H4 (cell line): ENCODE results near the gene TOMM40. TPM values are rescaled to one million over a fixed set of nuclear protein-coding genes. Genes with fewer than 3 reads are reported as not detected.
A peak's percentile ranks its signal among the peaks of the same experiment; 100 is the strongest.
"Not testable (repeated sequence)": the region's sequence is repeated elsewhere in the genome, so short reads cannot be mapped to it uniquely, and the experiment has no call there.

ENCODE experiments used
- DNase-seq: peaks from one replicate; pipeline ENCODE4 v3.0.0-alpha.2; 2015; ENCODE audit warnings: low spot score
- total RNA-seq: library from RNA; depleted of rRNA; stranded (reverse); fragments of >200 nt; shearing (Covaris generic); gene quantifications from 2 replicates; pipeline ENCODE4 v1.2.3, GENCODE V29; 2014

TOMM40 gene
- total RNA-seq, 1 experiment from 2014 or later, result 59.0 TPM

DNA sequence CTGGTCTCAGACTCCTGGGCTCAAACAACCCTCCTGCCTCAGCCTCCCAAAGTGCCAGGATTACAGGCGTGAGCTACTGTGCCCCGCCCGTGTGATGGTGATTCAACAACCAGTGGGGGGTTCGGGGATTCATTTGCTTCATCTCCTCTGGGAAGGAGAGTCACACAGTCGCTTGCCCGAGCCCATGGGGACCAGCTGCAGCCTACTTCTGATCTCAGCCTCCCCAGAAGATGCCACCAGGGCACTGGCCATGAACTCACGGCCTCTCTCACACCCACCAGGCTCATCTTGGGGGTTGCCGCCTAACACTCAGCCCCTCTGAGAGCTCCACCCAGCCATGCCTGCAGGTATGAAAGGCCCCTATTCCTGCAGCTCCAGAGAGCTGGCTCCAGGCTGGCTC is 6.8 kb downstream of the TOMM40 start:
- DNase-seq, result no peak

DNA sequence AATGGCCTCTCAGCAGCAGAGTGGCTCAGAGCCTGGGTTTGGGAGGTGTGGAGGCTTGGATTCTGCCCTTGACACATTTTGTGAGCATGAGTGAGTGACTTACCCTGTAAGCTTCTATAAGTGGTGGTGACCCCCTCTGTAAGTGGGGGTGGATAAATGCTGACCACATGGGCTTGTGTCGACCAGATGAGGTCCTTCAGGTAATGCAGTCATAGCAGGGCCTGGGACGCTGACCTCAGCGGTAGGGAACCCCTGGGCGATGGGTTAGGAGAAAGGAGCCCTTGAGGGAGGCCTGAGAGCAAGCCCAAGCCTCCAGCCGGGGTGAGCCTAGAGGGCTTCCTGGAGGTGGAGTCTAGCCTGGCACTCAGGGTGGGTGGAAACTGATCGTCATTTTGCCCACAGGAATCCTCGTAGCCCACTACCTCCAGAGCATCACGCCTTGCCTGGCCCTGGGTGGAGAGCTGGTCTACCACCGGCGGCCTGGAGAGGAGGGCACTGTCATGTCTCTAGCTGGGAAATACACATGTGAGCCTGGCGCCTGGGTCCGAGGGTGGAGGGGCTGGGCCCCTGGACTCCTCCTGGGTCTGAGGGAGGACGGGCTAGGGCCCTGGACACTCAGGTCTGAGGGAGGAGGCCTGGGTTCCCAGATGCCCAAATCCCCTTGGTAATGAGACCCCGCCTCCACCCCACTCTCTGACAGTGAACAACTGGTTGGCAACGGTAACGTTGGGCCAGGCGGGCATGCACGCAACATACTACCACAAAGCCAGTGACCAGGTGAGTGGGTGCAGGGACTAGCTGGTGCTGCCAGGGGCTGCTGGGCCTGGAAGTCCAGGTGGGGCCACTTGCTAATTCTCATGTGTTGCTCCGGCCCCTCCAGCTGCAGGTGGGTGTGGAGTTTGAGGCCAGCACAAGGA is 9.5 kb downstream of the TOMM40 start:
- DNase-seq, result no peak

DNA sequence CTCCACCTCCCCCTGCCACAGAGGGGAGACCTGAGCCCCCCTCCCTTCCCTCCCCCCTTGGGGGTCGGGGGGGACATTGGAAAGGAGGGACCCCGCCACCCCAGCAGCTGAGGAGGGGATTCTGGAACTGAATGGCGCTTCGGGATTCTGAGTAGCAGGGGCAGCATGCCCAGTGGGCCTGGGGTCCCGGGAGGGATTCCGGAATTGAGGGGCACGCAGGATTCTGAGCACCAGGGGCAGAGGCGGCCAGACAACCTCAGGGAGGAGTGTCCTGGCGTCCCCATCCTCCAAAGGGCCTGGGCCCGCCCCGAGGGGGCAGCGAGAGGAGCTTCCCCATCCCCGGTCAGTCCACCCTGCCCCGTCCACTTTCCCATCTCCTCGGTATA is 12.2 kb downstream of the TOMM40 start:
- no peak for DNase-seq

DNA sequence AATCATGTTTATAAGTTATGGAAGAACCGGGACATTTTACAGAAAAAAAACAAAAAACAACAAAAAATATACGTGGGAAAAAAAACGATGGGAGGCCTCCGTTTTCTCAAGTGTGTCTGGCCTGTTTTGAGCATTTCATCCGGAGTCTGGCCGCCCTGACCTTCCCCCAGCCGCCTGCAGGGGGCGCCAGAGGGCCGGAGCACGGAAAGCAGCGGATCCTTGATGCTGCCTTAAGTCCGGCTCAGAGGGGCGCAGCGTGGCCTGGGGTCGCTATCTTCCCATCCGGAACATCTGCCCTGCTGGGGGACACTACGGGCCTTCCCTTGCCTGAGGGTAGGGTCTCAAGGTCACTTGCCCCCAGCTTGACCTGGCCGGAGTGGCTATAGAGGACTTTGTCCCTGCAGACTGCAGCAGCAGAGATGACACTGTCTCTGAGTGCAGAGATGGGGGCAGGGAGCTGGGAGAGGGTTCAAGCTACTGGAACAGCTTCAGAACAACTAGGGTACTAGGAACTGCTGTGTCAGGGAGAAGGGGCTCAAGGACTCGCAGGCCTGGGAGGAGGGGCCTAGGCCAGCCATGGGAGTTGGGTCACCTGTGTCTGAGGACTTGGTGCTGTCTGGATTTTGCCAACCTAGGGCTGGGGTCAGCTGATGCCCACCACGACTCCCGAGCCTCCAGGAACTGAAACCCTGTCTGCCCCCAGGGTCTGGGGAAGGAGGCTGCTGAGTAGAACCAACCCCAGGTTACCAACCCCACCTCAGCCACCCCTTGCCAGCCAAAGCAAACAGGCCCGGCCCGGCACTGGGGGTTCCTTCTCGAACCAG is 12.8 kb downstream of the TOMM40 start:
- DNase-seq, result no peak

DNA sequence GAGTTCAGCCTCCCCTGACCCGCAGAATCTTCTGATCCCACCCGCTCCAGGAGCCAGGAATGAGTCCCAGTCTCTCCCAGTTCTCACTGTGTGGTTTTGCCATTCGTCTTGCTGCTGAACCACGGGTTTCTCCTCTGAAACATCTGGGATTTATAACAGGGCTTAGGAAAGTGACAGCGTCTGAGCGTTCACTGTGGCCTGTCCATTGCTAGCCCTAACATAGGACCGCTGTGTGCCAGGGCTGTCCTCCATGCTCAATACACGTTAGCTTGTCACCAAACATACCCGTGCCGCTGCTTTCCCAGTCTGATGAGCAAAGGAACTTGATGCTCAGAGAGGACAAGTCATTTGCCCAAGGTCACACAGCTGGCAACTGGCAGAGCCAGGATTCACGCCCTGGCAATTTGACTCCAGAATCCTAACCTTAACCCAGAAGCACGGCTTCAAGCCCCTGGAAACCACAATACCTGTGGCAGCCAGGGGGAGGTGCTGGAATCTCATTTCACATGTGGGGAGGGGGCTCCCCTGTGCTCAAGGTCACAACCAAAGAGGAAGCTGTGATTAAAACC is 13.5 kb downstream of the TOMM40 start:
- no peak for DNase-seq

DNA sequence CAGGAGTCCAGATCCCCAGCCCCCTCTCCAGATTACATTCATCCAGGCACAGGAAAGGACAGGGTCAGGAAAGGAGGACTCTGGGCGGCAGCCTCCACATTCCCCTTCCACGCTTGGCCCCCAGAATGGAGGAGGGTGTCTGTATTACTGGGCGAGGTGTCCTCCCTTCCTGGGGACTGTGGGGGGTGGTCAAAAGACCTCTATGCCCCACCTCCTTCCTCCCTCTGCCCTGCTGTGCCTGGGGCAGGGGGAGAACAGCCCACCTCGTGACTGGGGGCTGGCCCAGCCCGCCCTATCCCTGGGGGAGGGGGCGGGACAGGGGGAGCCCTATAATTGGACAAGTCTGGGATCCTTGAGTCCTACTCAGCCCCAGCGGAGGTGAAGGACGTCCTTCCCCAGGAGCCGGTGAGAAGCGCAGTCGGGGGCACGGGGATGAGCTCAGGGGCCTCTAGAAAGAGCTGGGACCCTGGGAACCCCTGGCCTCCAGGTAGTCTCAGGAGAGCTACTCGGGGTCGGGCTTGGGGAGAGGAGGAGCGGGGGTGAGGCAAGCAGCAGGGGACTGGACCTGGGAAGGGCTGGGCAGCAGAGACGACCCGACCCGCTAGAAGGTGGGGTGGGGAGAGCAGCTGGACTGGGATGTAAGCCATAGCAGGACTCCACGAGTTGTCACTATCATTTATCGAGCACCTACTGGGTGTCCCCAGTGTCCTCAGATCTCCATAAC is 14.5 kb downstream of the TOMM40 start, which contains the start of gene APOE:
Gene APOE, plus strand, starts transcription at position 360 of the 724 bp plus-strand sequence. CDS start 829 bp downstream, outside the sequence.
- no peak for DNase-seq

DNA sequence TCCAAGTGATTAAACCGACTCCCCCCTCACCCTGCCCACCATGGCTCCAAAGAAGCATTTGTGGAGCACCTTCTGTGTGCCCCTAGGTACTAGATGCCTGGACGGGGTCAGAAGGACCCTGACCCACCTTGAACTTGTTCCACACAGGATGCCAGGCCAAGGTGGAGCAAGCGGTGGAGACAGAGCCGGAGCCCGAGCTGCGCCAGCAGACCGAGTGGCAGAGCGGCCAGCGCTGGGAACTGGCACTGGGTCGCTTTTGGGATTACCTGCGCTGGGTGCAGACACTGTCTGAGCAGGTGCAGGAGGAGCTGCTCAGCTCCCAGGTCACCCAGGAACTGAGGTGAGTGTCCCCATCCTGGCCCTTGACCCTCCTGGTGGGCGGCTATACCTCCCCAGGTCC is 16.6 kb downstream of the TOMM40 start:
- DNase-seq, result no peak

DNA sequence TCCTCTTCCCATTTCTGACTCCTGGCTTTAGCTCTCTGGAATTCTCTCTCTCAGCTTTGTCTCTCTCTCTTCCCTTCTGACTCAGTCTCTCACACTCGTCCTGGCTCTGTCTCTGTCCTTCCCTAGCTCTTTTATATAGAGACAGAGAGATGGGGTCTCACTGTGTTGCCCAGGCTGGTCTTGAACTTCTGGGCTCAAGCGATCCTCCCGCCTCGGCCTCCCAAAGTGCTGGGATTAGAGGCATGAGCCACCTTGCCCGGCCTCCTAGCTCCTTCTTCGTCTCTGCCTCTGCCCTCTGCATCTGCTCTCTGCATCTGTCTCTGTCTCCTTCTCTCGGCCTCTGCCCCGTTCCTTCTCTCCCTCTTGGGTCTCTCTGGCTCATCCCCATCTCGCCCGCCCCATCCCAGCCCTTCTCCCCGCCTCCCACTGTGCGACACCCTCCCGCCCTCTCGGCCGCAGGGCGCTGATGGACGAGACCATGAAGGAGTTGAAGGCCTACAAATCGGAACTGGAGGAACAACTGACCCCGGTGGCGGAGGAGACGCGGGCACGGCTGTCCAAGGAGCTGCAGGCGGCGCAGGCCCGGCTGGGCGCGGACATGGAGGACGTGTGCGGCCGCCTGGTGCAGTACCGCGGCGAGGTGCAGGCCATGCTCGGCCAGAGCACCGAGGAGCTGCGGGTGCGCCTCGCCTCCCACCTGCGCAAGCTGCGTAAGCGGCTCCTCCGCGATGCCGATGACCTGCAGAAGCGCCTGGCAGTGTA is 17.2 kb downstream of the TOMM40 start:
- no peak for DNase-seq

DNA sequence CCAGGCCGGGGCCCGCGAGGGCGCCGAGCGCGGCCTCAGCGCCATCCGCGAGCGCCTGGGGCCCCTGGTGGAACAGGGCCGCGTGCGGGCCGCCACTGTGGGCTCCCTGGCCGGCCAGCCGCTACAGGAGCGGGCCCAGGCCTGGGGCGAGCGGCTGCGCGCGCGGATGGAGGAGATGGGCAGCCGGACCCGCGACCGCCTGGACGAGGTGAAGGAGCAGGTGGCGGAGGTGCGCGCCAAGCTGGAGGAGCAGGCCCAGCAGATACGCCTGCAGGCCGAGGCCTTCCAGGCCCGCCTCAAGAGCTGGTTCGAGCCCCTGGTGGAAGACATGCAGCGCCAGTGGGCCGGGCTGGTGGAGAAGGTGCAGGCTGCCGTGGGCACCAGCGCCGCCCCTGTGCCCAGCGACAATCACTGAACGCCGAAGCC is 17.8 kb downstream of the TOMM40 start:
- no peak for DNase-seq

DNA sequence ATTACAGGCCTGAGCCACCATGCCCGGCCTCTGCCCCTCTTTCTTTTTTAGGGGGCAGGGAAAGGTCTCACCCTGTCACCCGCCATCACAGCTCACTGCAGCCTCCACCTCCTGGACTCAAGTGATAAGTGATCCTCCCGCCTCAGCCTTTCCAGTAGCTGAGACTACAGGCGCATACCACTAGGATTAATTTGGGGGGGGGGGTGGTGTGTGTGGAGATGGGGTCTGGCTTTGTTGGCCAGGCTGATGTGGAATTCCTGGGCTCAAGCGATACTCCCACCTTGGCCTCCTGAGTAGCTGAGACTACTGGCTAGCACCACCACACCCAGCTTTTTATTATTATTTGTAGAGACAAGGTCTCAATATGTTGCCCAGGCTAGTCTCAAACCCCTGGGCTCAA is 18.7 kb downstream of the TOMM40 start:
- no peak for DNase-seq

DNA sequence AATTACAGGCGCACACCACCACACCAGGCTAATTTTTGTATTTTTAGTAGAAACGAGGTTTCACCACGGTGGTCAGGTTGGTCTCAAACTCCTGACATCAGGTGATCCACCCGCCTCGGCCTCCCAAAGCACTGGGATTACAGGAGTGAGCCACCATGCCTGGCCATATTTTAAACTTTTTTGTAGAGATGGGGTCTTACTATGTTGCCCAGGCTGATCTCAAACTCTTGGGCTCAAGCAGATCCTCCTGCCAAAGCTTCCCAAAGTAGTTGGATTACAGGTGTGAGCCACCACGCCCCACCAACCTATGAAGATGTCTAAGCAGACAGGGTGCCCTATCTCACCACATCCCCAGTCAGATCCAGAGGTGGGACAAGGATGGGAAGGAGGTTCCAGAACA is 20.8 kb downstream of the TOMM40 start:
- DNase-seq, result not testable (repeated sequence)

DNA sequence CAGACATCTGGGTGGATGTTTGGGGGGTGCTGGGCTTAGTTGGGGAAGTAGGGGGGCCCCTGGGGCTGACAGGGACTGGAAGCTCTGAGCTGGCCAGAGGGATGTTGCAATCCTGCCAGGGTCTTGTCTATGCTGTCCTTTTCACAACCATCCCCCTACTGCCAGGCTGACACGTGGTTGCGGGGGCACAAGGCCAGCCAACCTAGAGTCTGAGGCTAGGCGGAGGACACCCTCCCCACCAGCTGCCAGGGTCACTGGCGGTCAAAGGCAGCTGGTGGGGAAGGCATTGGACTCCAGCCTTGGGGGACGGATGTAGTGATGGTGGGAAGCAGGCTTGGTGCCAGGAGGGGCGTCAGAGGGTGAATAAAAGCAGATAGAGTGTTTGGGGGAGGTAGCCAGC is 21.8 kb downstream of the TOMM40 start:
- no peak for DNase-seq

DNA sequence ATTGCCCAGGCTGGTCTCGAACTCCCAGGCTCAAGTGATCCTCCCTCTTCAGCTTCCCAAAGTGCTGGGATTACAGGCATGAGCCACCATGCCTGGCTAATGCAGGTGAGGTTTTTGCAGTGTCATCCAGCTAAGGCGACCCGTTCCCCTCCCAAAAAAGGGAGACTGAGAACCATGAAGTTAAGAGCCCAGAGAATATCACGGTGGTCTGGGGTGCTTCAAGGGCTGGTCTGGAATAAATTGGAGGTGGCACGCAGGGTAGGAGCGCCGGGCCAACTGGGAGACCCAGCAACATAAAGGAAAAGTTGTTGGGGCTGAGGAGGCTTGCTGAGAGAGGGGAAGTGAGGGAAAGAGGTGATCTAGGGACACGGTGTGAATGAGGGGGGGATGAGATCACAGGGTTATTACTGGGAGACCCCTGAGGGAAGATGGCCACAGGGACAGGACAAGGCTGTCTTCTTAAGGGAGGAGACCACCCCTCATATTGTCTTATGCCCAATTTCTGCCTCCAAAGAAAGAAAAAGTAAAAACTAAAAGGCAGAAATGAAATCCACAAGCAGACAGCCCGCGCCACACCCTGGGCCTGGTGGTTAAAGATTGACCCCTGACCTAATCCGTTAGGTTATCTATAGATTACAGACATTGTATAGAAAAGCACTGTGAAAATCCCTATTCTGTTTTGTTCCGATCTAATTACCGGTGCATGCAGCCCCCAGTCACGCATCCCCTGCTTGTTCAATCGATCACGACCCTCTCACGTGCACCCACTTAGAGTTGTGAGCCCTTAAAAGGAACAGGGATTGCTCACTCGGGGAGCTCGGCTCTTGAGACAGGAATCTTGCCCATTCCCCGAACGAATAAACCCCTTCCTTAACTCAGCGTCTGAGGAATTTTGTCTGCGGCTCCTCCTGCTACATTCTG is 22.7 kb downstream of the TOMM40 start:
- not testable (repeated sequence) for DNase-seq

DNA sequence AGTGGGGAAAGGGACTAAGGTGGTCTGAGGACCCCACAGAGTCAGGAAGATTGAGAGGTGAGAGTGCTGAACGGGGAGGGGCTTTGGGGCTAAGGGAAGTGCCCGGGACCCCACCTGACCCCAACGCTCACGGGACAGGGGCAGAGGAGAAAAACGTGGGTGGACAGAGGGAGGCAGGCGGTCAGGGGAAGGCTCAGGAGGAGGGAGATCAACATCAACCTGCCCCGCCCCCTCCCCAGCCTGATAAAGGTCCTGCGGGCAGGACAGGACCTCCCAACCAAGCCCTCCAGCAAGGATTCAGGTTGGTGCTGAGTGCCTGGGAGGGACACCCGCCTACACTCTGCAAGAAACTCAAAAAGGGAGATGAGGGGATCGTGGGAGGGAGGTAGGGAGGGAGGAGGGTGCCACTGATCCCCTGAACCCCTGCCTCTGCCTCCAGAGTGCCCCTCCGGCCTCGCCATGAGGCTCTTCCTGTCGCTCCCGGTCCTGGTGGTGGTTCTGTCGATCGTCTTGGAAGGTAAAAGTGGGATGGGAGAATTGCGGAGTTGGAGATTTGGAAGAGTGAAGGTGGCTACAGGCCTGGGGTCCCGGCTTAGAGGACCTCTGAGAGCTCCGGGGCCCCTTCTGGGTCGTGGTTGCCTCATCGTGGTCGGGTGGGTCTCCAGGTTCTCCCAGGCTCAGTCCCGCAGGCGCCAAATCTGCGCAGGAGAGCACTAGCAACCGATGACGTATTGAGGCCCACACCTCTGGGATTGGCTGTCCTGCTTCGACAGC is 23.6 kb downstream of the TOMM40 start, which contains the start of gene APOC1:
Gene APOC1, plus strand, starts transcription at position 176 of the 774 bp plus-strand sequence. Its CDS starts 284 bp downstream, at position 460.
- not testable (repeated sequence) for DNase-seq

DNA sequence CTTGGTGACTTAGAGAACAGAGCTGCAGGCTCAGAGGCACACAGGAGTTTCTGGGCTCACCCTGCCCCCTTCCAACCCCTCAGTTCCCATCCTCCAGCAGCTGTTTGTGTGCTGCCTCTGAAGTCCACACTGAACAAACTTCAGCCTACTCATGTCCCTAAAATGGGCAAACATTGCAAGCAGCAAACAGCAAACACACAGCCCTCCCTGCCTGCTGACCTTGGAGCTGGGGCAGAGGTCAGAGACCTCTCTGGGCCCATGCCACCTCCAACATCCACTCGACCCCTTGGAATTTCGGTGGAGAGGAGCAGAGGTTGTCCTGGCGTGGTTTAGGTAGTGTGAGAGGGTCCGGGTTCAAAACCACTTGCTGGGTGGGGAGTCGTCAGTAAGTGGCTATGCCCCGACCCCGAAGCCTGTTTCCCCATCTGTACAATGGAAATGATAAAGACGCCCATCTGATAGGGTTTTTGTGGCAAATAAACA is 33.2 kb downstream of the TOMM40 start:
- no peak for DNase-seq

DNA sequence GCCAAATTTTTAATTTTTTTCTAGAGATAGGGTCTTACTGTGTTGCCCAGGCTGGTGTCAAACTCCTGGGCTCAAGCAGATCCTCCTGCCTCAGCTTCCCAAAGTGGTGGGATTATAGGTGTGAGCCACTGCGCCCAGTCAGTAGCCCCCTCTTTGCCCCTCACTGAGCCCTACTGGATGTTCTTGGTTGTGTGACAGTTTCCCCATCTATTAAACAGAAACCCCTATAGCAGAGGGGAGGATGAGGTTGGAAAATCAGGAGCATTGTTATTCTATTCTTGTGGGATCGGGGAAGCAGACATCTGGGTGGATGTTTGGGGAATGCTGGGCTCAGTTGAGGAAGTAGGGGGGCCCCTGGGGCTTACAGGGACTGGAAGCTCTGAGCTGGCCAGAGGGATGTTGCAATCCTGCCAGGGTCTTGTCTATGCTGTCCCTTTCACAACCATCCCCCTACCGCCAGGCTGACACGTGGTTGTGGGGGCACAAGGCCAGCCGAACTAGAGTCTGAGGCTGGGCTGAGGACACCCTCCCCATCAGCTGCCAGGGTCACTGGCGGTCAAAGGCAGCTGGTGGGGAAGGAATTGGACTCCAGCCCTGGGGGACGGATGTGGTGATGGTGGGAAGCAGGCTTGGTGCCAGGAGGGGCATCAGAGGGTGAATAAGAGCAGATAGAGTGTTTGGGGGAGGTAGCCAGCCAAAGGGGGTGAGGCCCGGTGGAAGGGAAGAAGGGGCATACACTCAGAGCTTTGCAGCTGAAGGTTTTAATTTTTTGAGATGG is 34.2 kb downstream of the TOMM40 start:
- DNase-seq, result peak; percentile 72

DNA sequence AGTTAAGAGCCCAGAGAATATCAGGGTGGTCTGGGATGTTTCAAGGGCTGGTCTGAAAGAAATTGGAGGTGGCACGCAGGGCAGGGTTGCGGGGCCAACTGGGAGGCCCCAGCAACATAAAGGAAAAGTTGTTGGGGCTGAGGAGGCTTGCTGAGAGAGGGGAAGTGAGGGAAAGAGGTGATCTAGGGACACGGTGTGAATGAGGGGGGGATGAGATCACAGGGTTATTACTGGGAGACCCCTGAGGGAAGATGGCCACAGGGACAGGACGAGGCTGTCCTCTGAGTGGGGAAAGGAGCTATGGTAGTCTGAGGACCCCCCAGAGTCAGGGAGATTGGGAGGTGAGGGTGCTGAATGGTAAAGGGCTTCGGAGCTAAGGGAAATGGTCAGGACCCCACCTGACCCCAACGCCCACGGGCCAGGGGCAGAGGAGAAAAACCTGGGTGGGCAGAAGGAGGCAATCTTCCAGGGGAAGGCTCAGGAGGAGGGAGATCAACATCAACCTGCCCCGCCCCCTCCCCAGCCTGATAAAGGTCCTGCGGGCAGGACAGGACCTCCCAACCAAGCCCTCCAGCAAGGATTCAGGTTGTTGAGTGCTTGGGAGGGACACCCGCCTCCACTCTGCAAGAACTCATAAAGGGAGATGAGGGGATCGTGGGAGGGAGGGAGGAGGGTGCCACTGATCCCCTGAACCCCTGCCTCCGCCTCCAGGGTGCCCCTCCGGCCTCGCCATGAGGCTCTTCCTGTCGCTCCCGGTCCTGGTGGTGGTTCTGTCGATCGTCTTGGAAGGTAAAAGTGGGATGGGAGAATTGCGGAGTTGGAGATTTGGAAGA is 35.4 kb downstream of the TOMM40 start:
- not testable (repeated sequence) for DNase-seq
